ENCODE data around the gene VAV2.

Gene VAV2

DNA sequence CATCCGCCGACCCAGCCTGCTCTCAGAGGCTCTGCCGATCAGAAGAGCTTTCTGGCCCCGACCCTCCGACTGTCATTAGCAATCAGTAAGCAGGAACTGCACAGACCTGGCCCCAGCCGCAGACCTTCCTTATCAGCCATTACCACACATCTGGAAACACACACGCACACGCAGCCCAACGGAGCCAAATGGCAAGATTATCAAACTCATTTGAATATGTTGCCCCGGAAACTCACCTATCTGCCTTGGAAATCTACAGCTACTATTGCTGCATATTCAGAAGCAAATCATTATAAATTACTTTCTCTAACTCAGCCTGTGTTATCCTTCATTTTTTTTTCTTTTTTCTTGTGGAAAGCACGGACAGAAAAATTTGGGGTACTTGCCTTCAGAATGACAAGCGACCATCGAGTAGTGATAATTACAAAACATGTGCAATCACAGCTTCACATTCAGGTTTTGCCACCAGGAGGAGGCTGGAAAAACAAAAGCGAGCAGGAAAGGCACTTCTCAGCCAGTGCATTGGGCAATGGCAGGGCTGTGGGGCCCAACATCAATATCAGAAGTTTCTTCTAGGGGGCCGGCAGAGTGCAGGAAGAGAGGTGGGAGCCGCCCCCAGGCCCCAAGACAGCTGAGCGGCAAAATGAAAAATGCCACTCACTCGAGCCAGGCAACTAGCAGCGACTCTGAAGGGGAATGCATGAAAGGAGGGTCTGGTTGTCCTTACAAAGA, 122.3 kb downstream of the VAV2 start:
- Histone ChIP-seq H3K9me3 (ENCODE audit: insufficient read depth, low read length) (no peaks in the 10 kb centered on the region), H3K27me3 (ENCODE audit: low read length) (no peaks in the 10 kb centered on the region), H3F3A (ENCODE audit: insufficient read depth) (no peaks in the 10 kb centered on the region), H2AFZ (ENCODE audit: low read depth, low read length, severe bottlenecking) (no peak overlapping the region), H3K36me3 (ENCODE audit: low read length) (no peaks in the 10 kb centered on the region), H4K20me1 (ENCODE audit: low read depth, low read length) (no peaks in the 10 kb centered on the region), H3K4me3 (ENCODE audit: insufficient read depth, low read length, poor library complexity, severe bottlenecking) (no peak overlapping the region), H3K27ac (ENCODE audit: low read depth, low read length) (no peak overlapping the region), H3K4me2 (ENCODE audit: low read depth, low read length, poor library complexity, severe bottlenecking) (no peak overlapping the region), H3K79me2 (ENCODE audit: insufficient read depth, low read length) (peaks cover 71% of the 10 kb centered on the region), H3K9me2 (replicated peaks; ENCODE audit: insufficient read depth, low read length) (no peaks in the 10 kb centered on the region), H3K9ac (ENCODE audit: low read length) (no peak overlapping the region)
- TF ChIP-seq EZH2phosphoT487 (conservative IDR thresholded peaks at IDR 0.05; ENCODE audit: low read length) (no peak), CTCF (IDR thresholded peaks at IDR 0.05; ENCODE audit: insufficient read depth, low read length, poor library complexity, severe bottlenecking) (no peak)

GRCh38 chr9:133868203-133868602, 123.9 kb downstream of the VAV2 start:
- Histone ChIP-seq H3F3A (ENCODE audit: insufficient read depth) (no peaks in the 10 kb centered on the region), H3K9ac (ENCODE audit: low read length) (no peak overlapping the region), H3K27me3 (ENCODE audit: low read length) (no peaks in the 10 kb centered on the region), H3K9me3 (ENCODE audit: insufficient read depth, low read length) (no peaks in the 10 kb centered on the region), H3K4me2 (ENCODE audit: low read depth, low read length, poor library complexity, severe bottlenecking) (no peak overlapping the region), H3K4me3 (ENCODE audit: insufficient read depth, low read length, poor library complexity, severe bottlenecking) (no peak overlapping the region), H3K27ac (ENCODE audit: low read depth, low read length) (no peak overlapping the region), H3K36me3 (ENCODE audit: low read length) (no peaks in the 10 kb centered on the region), H3K79me2 (ENCODE audit: insufficient read depth, low read length) (peaks cover 79% of the 10 kb centered on the region), H3K9me2 (replicated peaks; ENCODE audit: insufficient read depth, low read length) (no peaks in the 10 kb centered on the region), H4K20me1 (ENCODE audit: low read depth, low read length) (no peaks in the 10 kb centered on the region), H2AFZ (ENCODE audit: low read depth, low read length, severe bottlenecking) (no peak overlapping the region)
- TF ChIP-seq CTCF (IDR thresholded peaks at IDR 0.05; ENCODE audit: insufficient read depth, low read length, poor library complexity, severe bottlenecking), result no peak
- no peak for TF ChIP-seq EZH2phosphoT487 (conservative IDR thresholded peaks at IDR 0.05; ENCODE audit: low read length)

DNA sequence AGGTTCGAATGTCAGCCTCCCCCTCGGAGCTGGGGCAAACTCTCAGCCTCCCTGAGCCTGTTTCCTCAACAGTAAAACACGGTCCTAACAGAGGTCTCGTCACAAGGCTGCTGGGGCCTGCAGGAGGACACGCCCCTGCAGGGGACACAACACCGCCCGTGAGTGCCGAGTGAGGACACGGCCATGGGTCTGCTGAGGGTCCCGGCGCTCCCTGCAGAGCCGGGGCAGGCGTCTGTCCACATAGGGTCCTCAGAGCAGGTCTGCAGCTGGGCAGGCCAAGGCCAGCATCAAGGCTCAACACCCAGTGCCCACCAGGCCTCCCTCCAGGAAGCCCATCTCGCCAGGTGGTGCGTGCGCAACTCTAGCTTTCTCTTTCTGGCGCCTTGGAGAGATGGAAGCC, 125.2 kb downstream of the VAV2 start:
- Histone ChIP-seq H3F3A (ENCODE audit: insufficient read depth) (no peaks in the 10 kb centered on the region), H2AFZ (ENCODE audit: low read depth, low read length, severe bottlenecking) (no peak overlapping the region), H3K27ac (ENCODE audit: low read depth, low read length) (no peak overlapping the region), H3K36me3 (ENCODE audit: low read length) (no peaks in the 10 kb centered on the region), H3K9me3 (ENCODE audit: insufficient read depth, low read length) (no peaks in the 10 kb centered on the region), H3K4me2 (ENCODE audit: low read depth, low read length, poor library complexity, severe bottlenecking) (no peak overlapping the region), H3K79me2 (ENCODE audit: insufficient read depth, low read length) (peaks cover 78% of the 10 kb centered on the region), H3K27me3 (ENCODE audit: low read length) (no peaks in the 10 kb centered on the region), H3K9ac (ENCODE audit: low read length) (no peak overlapping the region), H3K4me3 (ENCODE audit: insufficient read depth, low read length, poor library complexity, severe bottlenecking) (no peak overlapping the region), H3K9me2 (replicated peaks; ENCODE audit: insufficient read depth, low read length) (no peaks in the 10 kb centered on the region), H4K20me1 (ENCODE audit: low read depth, low read length) (no peaks in the 10 kb centered on the region)
- TF ChIP-seq EZH2phosphoT487 (conservative IDR thresholded peaks at IDR 0.05; ENCODE audit: low read length) (no peak), CTCF (IDR thresholded peaks at IDR 0.05; ENCODE audit: insufficient read depth, low read length, poor library complexity, severe bottlenecking) (no peak)
